Right lobe of liver (tissue), 4 donors: ENCODE data around the gene CHFR.

Experiments used
- POLR2A ChIP-seq: fragments of 450-650 bp; IDR thresholded peaks from one replicate; pipeline ENCODE4 v1.6.1; 2017; ENCODE audit warnings: antibody characterized with exemption, mild to moderate bottlenecking
- TF ChIP-seq, protein P1 (sequence below), 4 donors: fragments of 200-600 bp in 3 of 4; fragments of 450-650 bp in 1 of 4; IDR thresholded peaks; one replicate each; pipeline versions ENCODE4 v1.5.1 to v1.8.0; 2016 to 2022; ENCODE audit warnings: antibody characterized with exemption in 4 of 4, mild to moderate bottlenecking in 2 of 4
- donor health status: DM: no; HTN: no; CAD: no.
- donor health status: DM: no; HTN: no; CAD: no.
- donor health status: DM: no; HTN: yes; CAD: no.

DNA sequence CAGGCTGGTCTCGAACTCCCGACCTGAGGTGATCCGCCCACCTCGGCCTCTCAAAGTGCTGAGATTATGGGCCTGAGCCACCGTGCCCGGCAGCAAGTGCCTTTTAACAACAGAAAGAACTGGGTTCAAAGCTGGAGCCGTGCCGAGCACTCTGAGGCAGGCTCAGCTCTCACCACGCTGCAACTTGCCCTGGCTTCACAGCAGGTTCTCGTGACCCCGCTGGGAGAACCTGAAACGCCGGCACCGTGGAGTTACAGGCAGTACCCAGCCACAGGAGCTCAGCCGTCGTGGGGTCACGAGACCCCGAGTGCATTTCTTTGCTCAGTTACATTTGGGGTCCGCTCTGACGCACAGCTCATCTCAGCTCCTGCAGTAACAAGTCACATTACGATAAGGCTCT lies 73.2 kb downstream of the CHFR start:
- TF ChIP-seq, protein P1, sequence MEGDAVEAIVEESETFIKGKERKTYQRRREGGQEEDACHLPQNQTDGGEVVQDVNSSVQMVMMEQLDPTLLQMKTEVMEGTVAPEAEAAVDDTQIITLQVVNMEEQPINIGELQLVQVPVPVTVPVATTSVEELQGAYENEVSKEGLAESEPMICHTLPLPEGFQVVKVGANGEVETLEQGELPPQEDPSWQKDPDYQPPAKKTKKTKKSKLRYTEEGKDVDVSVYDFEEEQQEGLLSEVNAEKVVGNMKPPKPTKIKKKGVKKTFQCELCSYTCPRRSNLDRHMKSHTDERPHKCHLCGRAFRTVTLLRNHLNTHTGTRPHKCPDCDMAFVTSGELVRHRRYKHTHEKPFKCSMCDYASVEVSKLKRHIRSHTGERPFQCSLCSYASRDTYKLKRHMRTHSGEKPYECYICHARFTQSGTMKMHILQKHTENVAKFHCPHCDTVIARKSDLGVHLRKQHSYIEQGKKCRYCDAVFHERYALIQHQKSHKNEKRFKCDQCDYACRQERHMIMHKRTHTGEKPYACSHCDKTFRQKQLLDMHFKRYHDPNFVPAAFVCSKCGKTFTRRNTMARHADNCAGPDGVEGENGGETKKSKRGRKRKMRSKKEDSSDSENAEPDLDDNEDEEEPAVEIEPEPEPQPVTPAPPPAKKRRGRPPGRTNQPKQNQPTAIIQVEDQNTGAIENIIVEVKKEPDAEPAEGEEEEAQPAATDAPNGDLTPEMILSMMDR (IDR thresholded peaks at IDR 0.05), result no peak
- TF ChIP-seq POLR2A, result no peak
